NOMO-1 (cell line): ENCODE results near the gene CADM1.

Experiments used
- DNase-seq, 2 experiments: peaks; one replicate each; lab custom pipeline; 2025; ENCODE audit not compliant: unreplicated experiment in 2 of 2; lab: John Stamatoyannopoulos, UW

Gene CADM1

DNA sequence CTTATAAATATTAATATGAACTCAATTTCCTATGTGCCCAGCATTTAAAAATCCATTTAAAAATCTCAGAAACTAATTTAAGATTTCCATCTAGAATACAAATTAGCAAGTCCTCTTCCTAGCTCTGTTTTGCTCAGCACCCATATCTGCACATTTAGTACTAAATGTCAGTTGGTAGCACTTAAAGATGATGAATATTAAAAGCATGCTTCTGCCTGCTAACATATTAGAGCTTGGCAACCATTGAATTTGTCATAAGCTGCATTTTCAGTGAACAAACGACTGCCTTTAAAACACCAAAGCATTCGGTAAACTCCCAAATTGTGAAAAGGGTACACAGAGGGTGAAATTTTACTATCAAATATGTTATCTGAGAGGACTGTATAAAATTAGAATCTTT lies 177.7 kb downstream of the CADM1 start:
- DNase-seq, result no peak

GRCh38 chr11:115325523-115325922 lies 178.7 kb downstream of the CADM1 start:
- no peak for DNase-seq

DNA sequence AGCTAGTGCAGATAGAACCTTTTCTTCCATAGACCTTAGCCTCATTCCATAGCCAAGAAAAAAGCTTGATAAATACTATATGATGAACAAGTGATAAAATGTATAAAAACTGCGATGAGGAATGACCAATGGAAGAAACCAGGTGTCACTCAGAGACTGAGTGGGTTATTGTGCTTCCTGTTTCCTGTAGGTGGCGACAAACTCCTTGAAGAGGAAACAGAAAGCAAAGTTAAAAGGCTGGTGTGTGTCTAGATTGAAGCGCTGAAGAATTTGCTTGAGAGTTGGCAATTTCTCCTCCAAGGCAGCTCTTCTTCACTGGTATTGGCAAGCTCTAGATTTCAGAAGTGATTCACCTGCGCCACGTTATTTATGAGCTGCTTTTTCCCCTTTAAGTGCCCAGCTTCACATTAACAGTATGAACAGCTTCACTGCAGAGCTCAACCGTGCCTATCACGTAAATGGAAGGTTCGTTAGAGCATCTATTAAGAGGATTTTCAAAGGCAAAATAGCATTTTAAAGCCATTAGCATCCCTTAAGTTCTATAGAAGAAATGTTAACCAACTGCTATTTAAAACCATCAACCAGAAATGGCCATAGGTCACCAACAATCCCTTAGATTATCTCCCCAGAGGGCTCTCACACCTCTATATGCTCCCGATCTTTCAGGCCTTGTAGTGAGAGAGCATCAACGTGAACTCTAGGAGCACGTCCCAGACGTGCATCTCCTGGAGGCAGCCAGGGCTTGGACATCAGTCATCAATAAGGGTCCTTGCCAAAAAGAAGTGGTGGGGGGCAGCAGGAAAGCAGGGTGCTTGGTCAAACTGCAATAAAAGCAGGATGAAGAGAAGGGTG lies 179.4 kb downstream of the CADM1 start:
- peak; percentile 64 to 82 for DNase-seq

DNA sequence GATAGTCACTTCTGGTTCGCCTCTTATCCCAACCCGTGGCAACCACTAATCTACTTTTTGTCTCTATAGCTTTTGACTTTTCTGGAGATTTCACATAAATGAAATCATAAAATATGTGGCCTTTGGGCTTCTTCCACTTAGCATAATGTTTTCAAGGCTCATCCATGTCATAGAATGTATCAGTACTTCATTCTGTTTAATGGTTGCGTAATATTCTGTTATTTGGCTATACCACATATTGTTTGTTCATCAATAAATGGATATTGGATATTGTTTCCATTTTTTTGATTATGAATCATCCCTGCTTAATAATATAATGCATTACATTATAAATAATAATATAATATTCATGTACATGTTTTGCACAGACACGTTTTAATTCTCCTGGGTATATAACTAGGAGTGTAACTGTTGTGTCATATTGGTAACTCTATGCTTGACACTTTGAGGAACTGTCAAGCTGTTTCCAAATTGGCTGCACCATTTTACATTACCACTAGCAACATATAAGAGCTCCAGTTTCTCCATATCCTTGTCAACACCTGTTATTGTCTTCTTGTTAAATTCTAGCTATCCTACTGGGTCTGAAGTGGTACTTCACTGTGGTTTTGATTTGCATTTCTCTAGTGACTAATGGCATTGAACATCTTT lies 181.5 kb downstream of the CADM1 start:
- no peak for DNase-seq

GRCh38 chr11:115321605-115322289 lies 182.5 kb downstream of the CADM1 start:
- DNase-seq, result no peak

DNA sequence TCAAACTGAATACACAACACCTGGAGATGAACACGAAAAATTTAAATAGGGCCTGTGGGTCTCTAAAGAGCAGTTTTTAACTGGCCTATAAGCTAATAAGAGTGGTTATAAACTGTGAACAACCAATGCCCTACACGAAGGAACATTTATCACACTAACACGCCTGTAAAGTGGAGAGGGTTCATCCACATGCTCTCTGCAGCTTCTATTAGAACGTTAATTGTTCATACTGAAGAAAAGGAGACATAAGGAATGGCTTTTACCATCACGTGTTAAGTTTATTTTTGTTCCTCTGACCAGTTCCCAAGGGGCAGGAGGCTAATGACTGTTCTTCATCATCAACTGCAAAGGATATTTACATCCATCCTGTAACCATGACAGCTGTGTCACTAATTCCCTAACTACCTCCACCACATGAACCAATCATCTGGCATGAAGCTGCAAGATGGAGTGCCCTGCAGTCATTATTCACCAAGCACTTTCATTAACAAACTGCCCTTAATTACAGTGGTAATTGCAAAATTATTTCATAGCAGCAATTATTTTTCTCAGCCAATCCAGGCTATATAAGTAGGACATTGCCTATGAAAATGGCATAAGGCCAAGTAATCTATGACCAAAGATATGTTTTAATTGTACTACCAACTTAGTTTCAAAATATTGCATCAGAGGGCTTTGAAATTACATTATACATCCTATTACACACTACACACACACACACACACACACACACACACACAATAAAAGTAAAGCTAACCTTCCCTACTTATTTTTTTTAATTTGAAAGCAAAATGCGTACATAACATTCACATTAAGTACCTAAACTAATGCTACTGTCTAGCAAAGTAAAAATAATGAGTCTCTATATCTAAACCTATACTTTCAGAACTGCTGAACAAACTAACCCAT lies 186.7 kb downstream of the CADM1 start:
- DNase-seq, result peak in 1 of 2 experiments; percentile 32

DNA sequence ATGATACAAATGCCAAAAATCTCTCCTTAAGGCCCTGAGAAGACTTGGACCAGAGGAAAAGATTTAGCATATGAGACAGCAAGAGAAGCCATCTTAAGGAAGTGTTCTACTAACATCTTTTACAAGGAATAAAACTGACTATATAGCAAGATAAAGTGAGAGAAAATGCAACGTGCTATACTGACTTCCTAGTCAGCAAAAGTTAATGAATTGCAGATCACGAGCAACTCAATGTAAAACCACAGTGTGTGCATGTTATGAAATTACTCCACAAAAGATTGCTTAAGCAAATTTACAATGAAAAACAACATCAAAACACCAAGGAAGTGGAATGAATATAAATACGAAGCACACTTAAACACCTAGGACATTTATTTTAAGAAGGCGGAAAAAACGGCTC lies 187.5 kb downstream of the CADM1 start:
- peak in 1 of 2 experiments; percentile 53 for DNase-seq

DNA sequence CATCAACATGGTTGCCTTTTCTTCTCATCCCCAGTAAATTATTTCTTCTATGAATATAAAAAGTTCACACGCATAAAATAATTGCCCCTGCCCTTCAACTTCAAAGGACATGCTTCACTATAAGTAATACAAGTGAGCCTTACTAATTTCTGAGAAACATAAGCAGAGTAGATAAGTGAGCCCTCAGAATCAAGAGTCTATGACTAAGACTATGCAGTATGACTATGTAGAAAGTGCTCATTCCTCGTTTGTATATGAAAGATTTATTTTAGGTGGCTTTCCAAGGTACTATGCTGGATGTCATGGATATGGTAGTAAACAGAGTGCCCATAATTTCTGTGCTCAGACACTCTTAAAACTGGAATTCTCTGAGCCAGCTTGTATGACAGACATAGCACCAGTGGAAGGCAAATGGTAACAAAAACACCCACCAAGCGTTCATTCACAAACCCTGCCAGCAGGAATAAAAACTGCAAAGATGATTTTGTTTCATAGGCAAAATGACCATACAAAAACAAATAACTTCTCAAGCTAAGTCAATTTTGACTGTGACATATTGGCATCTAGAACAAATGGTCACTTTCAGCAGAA lies 189.8 kb downstream of the CADM1 start:
- no peak for DNase-seq

- peak in 1 of 2 experiments; percentile 16 for DNase-seq
These were observed 190.9 kb downstream of the CADM1 start for GRCh38 chr11:115313224-115313838.

GRCh38 chr11:115311949-115312348 lies 192.3 kb downstream of the CADM1 start:
- no peak for DNase-seq

GRCh38 chr11:115306689-115307088 lies 197.5 kb downstream of the CADM1 start:
- no peak for DNase-seq

- no peak for DNase-seq
These were observed 199.3 kb downstream of the CADM1 start for GRCh38 chr11:115304774-115305472.

DNA sequence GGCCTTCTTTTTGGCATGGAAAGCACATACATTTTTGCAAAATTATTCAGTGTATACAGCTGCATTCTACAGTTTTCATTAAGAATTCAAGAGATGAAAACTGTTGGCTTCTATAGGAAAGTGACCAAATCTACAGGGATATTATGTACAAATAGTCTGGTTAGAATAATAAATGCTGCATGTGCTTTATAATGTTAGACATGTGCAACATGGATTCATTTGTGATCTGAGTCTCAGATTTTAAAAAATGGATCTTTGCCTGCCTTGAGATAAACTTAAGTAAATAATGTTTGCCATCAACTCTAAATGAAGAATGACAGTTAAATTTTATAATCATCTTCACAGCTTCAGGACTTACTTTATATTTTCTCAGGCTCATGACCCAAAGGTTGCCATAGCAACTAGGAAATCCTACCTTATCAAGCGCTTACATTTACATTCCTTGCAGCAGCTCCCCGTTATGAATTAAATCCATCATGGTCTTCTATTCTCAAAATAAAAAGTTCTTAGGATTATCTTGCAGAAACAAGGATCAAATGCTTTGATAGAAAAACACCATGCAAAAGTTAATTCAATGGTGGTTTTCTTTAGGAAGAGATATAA lies 200.2 kb downstream of the CADM1 start:
- no peak for DNase-seq

DNA sequence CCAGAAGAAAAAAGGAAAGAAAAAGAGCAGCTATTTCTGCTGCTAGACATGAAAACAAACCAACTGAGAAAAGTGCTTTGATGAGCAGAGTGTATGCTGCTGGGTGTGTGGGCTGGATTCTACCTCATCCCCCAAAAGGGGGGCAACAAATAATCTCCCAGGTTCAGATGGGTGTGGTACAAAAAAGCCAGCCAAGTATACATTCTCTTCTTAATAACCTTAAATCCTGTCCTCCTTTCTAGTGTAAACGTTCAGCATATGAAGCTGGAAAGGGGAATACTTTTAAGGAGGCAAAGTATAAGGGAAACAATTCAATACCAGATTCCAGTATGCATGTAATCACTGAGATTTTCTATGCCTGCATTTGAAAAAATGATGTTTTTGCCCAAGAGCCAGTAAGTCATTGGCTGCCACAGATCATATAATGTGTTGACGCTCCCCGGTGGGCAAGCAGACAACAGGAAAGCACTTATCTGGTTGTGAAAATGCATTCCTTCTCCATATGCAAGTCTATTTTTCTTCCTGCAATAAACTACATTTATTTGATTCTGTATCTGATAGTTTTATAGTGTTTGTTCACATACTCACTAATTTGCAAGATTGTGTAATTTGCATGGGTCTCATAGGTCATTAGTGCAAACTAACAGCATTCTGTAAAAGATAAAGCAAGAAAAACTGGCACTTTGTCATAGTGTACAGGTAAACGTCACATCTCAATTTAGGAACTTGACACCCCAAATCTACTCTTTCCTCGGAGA lies 201.1 kb downstream of the CADM1 start:
- DNase-seq, result no peak

- no peak for DNase-seq
These were observed 203.4 kb downstream of the CADM1 start for GRCh38 chr11:115300660-115301428.

- no peak for DNase-seq
These were observed 205.8 kb downstream of the CADM1 start for GRCh38 chr11:115298300-115299012.

DNA sequence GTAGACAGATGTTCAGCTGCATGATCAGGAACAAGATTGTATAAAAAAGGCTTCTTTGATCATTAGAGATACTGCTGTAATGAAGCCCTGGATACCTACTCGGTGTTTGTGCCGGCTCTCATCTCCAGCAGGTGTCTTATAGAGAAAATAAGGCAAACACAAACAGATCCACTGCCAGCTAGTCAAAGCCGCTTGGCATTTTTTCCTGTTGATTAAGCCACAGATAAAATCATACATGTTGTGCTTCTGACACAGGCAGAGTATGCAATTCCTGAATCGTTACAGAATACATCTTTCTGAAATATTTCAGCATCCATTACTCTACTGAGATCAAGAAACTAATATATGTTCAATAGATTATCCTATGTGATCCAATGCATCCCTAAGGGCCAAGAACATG lies 206.9 kb downstream of the CADM1 start:
- no peak for DNase-seq
